Neural progenitor cell (in vitro differentiated cells): Measurements from ENCODE around the gene NASP. TPM values are rescaled to one million over a fixed set of nuclear protein-coding genes. Genes with fewer than 3 reads are reported as not detected.

Experiments
- DNase-seq: peaks from one replicate; pipeline ENCODE4 v3.0.0-alpha.2; 2016; ENCODE audit warnings: low spot score
- H2AFZ ChIP-seq: fragments of 200-600 bp; sonication (generic); replicated peaks from 2 replicates; pipeline ENCODE4 v1.6.1; 2016; ENCODE audit warnings: antibody characterized with exemption
- H3F3A ChIP-seq: fragments of 200-600 bp; sonication (generic); 2 replicates; pipeline ENCODE4 v1.6.1; 2016; ENCODE audit warnings: antibody characterized with exemption, low read depth
- H3K27ac ChIP-seq: fragments of 200-600 bp; sonication (generic); 2 replicates; pipeline ENCODE4 v1.5.1; 2016; ENCODE audit warnings: mild to moderate bottlenecking
- H3K27me3 ChIP-seq: fragments of 200-600 bp; sonication (generic); 2 replicates; pipeline ENCODE4 v1.6.1; 2016; ENCODE audit warnings: mild to moderate bottlenecking, moderate library complexity
- H3K36me3 ChIP-seq: fragments of 200-600 bp; sonication (generic); 2 replicates; pipeline ENCODE4 v1.5.1; 2016
- H3K4me1 ChIP-seq: fragments of 200-600 bp; sonication (generic); 2 replicates; pipeline ENCODE4 v1.6.1; 2016; ENCODE audit warnings: mixed run types
- H3K4me2 ChIP-seq: fragments of 200-600 bp; sonication (generic); 2 replicates; pipeline ENCODE4 v1.6.1; 2016
- H3K4me3 ChIP-seq: fragments of 200-600 bp; sonication (generic); 2 replicates; pipeline ENCODE4 v1.5.1; 2016
- H3K79me2 ChIP-seq: fragments of 200-600 bp; sonication (generic); 2 replicates; pipeline ENCODE4 v1.6.1; 2016; ENCODE audit warnings: low read depth
- H3K9ac ChIP-seq: fragments of 200-600 bp; sonication (generic); 2 replicates; pipeline ENCODE4 v1.6.1; 2016
- H3K9me3 ChIP-seq: fragments of 200-600 bp; sonication (generic); 2 replicates; pipeline ENCODE4 v1.5.1; 2016; ENCODE audit warnings: low read depth
- H4K20me1 ChIP-seq: fragments of 200-600 bp; sonication (generic); 2 replicates; pipeline ENCODE4 v1.6.1; 2016; ENCODE audit warnings: low read depth
- H3K27ac Mint-ChIP-seq: 3 replicates; pipeline ENCODE4 v1.8.0; 2021; ENCODE audit warnings: mixed read lengths
- H3K27me3 Mint-ChIP-seq: 2 replicates; pipeline ENCODE4 v1.8.0; 2022; ENCODE audit warnings: low read depth, mild to moderate bottlenecking, inconsistent platforms, moderate library complexity, mixed read lengths; ENCODE audit not compliant: insufficient read depth
- H3K36me3 Mint-ChIP-seq: 3 replicates; pipeline ENCODE4 v1.8.0; 2021; ENCODE audit warnings: mixed read lengths
- H3K4me1 Mint-ChIP-seq: 3 replicates; pipeline ENCODE4 v1.8.0; 2021; ENCODE audit warnings: mixed read lengths
- H3K4me3 Mint-ChIP-seq: 3 replicates; pipeline ENCODE4 v1.8.0; 2021; ENCODE audit warnings: mild to moderate bottlenecking, moderate library complexity, mixed read lengths
- H3K9me3 Mint-ChIP-seq: 3 replicates; pipeline ENCODE4 v1.8.0; 2020; ENCODE audit warnings: mixed read lengths
- EZH2 ChIP-seq: fragments of 200-600 bp; sonication (generic); IDR thresholded peaks from 2 replicates; pipeline ENCODE4 v1.6.1; 2017; ENCODE audit warnings: antibody characterized with exemption, mild to moderate bottlenecking, moderate library complexity
- EZH2phosphoT487 ChIP-seq: fragments of 200-600 bp; sonication (generic); IDR thresholded peaks from 2 replicates; pipeline ENCODE4 v1.6.1; 2017; ENCODE audit warnings: antibody characterized with exemption
- total RNA-seq: library from RNA; depleted of rRNA; stranded (reverse); fragments of >200 nt; gene quantifications from 2 replicates; pipeline ENCODE4 v1.2.3, GENCODE V29; 2015; ENCODE audit warnings: low replicate concordance
- TF ChIP-seq, protein P1 (sequence below): fragments of 200-600 bp; sonication (generic); IDR thresholded peaks from 2 replicates; pipeline ENCODE4 v1.5.1; 2017; ENCODE audit warnings: antibody characterized with exemption, mild to moderate bottlenecking

NASP gene
- total RNA-seq, 1 donor from 2014 or later, result 337 TPM

DNA sequence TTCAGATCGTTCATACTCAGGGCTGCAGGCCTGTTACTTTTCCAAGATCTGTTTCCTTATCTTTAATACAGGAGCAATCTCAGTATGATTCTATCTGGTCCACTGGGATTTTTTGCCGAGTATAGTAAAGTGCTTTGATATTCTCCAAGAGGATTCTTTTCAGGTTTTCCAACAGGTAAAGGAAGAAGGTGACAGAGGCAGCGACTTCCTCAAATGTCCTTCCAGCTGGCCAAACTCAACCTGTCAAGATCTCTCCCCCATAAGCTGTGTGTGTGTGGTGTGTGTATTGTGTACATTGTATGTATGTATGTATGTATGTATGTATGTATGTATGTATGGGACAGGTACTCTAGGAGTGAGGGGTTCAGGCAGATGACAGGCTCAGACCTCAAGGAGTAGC is 32.2 kb upstream of the NASP start:
- H3K27ac Mint-ChIP-seq, result no peak overlapping the region
- H3K4me2 ChIP-seq, result peak overlapping the region; percentile 97
- H3K36me3 Mint-ChIP-seq, result peaks cover 12% of the 10 kb centered on the region
- no peaks in the 10 kb centered on the region for H3K9me3 Mint-ChIP-seq
- no peak overlapping the region for H2AFZ ChIP-seq
- H3K79me2 ChIP-seq, result peaks cover 61% of the 10 kb centered on the region
- H3K4me1 Mint-ChIP-seq, result peaks cover 18% of the 10 kb centered on the region
- H3K27me3 Mint-ChIP-seq, result peaks cover 2% of the 10 kb centered on the region
- H3K4me1 ChIP-seq, result peaks cover 9% of the 10 kb centered on the region
- peak overlapping the region; percentile 51 for H3K9ac ChIP-seq
- H3K36me3 ChIP-seq, result no peaks in the 10 kb centered on the region
- H3K4me3 ChIP-seq, result peak overlapping the region; percentile 65
- TF ChIP-seq, protein P1, sequence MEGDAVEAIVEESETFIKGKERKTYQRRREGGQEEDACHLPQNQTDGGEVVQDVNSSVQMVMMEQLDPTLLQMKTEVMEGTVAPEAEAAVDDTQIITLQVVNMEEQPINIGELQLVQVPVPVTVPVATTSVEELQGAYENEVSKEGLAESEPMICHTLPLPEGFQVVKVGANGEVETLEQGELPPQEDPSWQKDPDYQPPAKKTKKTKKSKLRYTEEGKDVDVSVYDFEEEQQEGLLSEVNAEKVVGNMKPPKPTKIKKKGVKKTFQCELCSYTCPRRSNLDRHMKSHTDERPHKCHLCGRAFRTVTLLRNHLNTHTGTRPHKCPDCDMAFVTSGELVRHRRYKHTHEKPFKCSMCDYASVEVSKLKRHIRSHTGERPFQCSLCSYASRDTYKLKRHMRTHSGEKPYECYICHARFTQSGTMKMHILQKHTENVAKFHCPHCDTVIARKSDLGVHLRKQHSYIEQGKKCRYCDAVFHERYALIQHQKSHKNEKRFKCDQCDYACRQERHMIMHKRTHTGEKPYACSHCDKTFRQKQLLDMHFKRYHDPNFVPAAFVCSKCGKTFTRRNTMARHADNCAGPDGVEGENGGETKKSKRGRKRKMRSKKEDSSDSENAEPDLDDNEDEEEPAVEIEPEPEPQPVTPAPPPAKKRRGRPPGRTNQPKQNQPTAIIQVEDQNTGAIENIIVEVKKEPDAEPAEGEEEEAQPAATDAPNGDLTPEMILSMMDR, result no peak
- TF ChIP-seq EZH2 (no peak), EZH2phosphoT487 (no peak)
- peak overlapping the region; percentile 99 for H3K4me3 Mint-ChIP-seq
- peaks cover under 1% of the 10 kb centered on the region for H4K20me1 ChIP-seq
- no peak overlapping the region for H3K27ac ChIP-seq
- peaks cover 13% of the 10 kb centered on the region for H3F3A ChIP-seq
- no peak for DNase-seq
- no peaks in the 10 kb centered on the region for H3K27me3 ChIP-seq
- no peaks in the 10 kb centered on the region for H3K9me3 ChIP-seq

DNA sequence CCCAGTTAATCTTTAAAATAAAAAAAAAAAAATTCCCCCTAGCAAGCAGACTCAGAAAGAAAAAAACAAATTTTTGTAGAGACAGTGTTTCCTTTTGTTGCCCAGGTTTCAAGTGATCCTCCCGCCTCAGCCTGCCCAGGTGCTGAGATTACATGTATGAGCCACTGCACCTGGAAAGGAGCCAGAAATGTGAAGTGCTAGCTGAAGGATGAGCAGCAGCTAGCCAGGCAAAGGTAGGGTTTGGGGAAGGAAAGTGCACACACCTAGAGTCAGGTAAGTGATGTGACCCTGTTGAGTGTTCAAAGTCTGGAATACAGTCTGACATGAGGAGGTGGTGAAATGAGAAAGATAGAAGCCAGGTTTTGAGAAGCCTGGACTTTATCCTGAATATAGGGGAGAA is 31.5 kb upstream of the NASP start:
- Histone ChIP-seq H3K27ac (no peak overlapping the region), H3K9me3 (no peaks in the 10 kb centered on the region), H3K79me2 (peaks cover 66% of the 10 kb centered on the region), H3K4me3 (peak overlapping the region; percentile 65), H3K27me3 (no peaks in the 10 kb centered on the region), H3K4me1 (peaks cover 9% of the 10 kb centered on the region), H3K4me2 (peak overlapping the region; percentile 97), H3F3A (peaks cover 14% of the 10 kb centered on the region), H2AFZ (no peak overlapping the region), H3K36me3 (no peaks in the 10 kb centered on the region), H3K9ac (peak overlapping the region; percentile 51), H4K20me1 (peaks cover 7% of the 10 kb centered on the region)
- H3K36me3 Mint-ChIP-seq, result peaks cover 14% of the 10 kb centered on the region
- TF ChIP-seq EZH2 (no peak), EZH2phosphoT487 (no peak)
- TF ChIP-seq, protein P1, result no peak
- DNase-seq, result no peak
- peaks cover 2% of the 10 kb centered on the region for H3K27me3 Mint-ChIP-seq
- H3K9me3 Mint-ChIP-seq, result no peaks in the 10 kb centered on the region
- H3K27ac Mint-ChIP-seq, result no peak overlapping the region
- H3K4me1 Mint-ChIP-seq, result peaks cover 19% of the 10 kb centered on the region
- peak overlapping the region; percentile 0 for H3K4me3 Mint-ChIP-seq

GRCh38 chr1:45554198-45554597 is 29.6 kb upstream of the NASP start:
- H3K36me3 ChIP-seq, result no peaks in the 10 kb centered on the region
- H3K9ac ChIP-seq, result no peak overlapping the region
- TF ChIP-seq EZH2, result no peak
- TF ChIP-seq, protein P1, result no peak
- TF ChIP-seq EZH2phosphoT487, result no peak
- no peak overlapping the region for H3K27ac Mint-ChIP-seq
- no peak overlapping the region for H3K27ac ChIP-seq
- peaks cover 16% of the 10 kb centered on the region for H3F3A ChIP-seq
- H3K9me3 Mint-ChIP-seq, result no peaks in the 10 kb centered on the region
- peaks cover 2% of the 10 kb centered on the region for H3K27me3 Mint-ChIP-seq
- no peak for DNase-seq
- H3K36me3 Mint-ChIP-seq, result peaks cover 18% of the 10 kb centered on the region
- peaks cover 84% of the 10 kb centered on the region for H3K79me2 ChIP-seq
- H4K20me1 ChIP-seq, result peaks cover 18% of the 10 kb centered on the region
- H3K4me3 ChIP-seq, result no peak overlapping the region
- H3K4me3 Mint-ChIP-seq, result no peak overlapping the region
- no peaks in the 10 kb centered on the region for H3K27me3 ChIP-seq
- H3K4me1 ChIP-seq, result peaks cover 9% of the 10 kb centered on the region
- no peaks in the 10 kb centered on the region for H3K9me3 ChIP-seq
- no peak overlapping the region for H2AFZ ChIP-seq
- H3K4me1 Mint-ChIP-seq, result peaks cover 22% of the 10 kb centered on the region
- no peak overlapping the region for H3K4me2 ChIP-seq
